Bone marrow (tissue), 2 donors: ENCODE results near the gene RACK1.
"Not testable (repeated sequence)": the region's sequence is repeated elsewhere in the genome, so short reads cannot be mapped to it uniquely, and the experiment has no call there.

ENCODE experiments used
- DNase-seq, 2 donors: peaks; one replicate each; lab custom pipeline; 2025; lab: John Stamatoyannopoulos, UW

The RACK1 gene

DNA sequence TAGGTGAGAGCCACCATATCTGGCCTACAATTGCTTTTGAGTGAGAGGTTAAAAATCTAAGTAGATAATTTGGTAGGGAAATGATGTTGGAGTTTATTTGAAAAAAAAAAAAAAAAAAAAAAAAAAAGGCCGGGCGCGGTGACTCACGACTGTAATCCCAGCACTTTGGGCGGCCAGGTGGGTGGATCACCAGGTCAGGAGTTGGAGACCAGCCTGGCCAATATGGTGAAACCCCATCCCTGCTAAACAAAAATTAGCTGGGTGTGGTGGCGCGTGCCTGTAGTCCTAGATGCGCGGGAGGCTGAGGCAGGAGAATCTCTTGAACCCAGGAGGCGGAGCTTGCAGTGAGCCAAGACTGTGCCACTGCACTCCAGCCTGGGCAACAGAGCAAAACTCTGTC, 29.5 kb downstream of the RACK1 start:
- not testable (repeated sequence) for DNase-seq

DNA sequence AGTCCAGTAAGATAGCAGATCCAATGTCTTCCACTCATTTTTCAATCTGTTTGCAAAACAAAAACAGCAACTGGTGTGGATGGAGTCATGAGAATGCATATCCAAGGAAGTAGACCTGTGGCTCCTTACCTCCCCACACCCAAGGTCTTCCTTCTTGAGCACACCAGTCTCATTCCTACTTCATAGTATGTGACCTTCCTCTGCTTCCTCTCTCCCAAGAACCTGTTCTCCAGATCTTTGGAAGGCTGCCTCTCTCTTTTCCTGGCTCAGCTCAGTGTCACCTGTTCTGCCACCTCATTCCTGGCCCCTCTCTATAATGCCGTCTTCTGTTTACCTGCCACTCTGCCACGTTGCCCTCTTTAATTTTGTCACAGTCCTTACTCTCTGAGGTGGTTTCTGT, 30.8 kb downstream of the RACK1 start:
- DNase-seq, result no peak

DNA sequence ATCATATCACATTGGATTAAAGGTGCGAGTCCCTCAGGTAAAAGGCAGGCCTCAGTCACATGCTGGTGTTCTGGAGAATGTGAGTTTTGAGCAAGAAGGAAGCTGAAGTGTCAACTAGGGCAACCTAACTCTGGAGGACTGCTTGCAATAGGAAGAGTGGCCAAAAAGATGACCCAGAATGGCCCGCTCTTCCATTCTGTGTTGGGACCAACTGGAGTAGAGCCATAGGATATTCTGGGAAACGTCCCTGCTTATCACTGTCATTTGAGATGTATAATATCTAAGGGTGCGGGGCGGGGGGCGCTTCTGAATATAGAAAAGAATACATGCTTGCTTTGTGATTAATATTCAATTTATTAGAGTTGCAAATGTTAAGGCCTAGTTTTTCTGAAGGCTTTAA, 31.6 kb downstream of the RACK1 start:
- DNase-seq, result no peak

DNA sequence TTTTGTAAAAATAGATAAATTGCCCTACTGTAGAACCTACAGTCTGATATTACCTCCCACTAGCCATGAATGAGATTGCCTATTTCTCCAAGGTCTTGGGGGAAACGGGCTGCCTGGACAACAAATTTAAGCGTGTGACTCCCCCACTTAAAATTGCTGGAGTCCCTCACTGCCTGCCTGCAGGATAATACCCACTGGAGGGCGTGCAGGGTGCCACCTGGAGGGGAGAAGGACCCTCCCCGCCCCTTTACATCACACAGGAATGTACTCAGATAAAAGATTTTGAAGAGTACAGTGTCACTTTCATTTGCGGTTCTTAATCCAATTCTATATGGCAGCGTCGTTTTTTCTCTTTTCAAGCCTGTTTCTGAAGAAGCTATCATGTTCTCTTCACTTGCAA, 32.5 kb downstream of the RACK1 start:
- DNase-seq, result no peak

DNA sequence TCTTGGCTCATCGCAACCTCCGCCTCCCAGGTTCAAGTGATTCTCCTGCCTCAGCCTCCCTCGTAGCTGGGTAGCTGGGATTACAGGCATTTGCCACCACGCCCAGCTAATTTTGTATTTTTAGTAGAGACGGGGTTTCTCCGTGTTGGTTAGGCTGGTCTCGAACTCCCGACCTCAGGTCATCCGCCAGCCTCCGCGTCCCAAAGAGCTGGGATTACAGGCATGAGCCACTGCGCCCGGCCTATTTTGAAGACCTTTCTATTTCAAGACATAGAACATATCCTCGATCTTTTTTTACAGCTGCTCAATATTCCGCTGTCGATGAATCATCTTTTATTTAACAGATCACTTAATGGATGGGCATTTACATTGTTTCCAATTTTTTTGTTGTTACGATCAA, 33.0 kb downstream of the RACK1 start:
- not testable (repeated sequence) for DNase-seq

DNA sequence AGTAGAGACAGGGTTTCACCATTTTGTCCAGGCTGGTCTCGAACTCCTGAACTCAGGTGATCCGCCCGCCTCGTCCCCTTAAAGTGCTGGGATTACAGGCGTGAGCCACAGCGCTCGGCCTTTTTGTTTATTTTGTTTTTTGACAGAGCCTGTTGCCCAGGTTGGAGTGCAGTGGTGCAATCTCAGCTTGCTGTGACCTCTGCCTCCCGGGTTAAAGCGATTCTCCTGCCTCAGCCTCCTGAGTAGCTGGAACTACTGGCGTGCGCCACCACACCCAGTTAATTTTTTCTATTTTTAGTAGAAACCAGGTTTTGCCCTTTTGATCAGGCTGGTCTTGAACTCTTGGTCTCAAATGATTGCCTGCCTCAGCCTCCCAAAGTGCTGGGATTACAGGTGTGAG, 33.6 kb downstream of the RACK1 start:
- DNase-seq, result not testable (repeated sequence)

DNA sequence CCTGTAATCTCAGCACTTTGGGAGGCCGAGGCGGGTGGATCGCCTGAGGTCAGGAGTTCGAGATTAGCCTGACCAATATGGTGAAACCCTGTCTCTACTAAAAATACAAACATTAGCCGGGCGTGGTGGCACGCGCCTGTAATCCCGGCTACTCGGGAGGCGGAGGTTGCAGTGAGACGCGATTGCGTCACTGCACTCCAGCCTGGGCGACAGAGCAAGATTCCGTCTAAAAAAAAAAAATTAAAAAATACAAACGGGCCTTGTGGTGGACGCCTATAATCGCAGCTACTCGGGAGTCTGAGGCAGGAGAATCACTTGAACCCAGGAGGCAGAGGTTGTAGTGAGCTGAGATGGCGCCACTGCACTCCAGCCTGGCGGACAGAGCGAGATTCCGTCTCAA, 34.7 kb downstream of the RACK1 start:
- DNase-seq, result not testable (repeated sequence)

DNA sequence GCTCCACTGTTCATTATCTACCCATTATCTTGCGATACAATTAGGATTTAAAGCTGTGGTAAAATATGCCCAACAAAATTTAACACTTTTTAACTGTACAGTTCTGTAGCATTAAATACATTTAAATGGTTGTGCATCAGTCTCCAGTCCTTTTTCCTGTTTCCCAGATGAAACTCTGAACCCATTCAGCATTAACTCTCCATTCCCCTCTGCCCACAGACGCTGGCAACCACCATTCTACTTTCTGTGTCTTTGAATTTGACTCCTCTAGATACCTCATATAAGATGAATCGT, 35.8 kb downstream of the RACK1 start:
- no peak for DNase-seq

DNA sequence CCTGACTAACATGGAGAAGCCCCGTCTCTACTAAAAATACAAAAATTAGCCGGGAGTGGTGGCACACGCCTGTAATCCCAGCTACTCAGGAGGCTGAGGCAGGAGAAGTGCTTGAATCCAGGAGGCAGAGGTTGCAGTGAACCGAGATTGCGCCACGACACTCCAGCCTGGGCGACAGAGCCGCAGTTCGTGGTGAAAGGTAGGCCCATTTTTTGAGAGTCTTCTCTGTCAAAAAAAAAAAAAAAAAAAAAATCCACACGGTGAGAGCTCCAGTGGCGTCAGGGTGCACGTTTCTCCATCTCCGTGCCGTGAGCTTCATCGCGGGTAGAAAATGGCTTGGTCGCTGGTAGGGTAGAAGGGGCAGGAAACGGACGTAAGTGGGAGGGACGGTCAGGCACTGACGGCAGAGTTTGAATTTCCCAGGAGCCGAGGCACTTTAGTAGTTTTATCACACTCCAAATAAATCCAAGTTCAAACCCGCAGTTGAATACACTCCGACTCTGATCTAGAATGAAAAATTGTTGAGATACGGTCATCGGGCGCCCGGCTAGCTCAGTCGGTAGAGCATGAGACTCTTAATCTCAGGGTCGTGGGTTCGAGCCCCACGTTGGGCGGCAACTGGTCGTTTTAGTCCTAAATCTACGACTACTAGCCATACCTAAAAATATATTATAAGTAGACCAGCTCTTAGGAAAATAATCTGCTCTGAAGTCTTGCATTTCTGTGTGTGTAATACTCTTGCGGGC, 36.3 kb downstream of the RACK1 start:
- no peak for DNase-seq

DNA sequence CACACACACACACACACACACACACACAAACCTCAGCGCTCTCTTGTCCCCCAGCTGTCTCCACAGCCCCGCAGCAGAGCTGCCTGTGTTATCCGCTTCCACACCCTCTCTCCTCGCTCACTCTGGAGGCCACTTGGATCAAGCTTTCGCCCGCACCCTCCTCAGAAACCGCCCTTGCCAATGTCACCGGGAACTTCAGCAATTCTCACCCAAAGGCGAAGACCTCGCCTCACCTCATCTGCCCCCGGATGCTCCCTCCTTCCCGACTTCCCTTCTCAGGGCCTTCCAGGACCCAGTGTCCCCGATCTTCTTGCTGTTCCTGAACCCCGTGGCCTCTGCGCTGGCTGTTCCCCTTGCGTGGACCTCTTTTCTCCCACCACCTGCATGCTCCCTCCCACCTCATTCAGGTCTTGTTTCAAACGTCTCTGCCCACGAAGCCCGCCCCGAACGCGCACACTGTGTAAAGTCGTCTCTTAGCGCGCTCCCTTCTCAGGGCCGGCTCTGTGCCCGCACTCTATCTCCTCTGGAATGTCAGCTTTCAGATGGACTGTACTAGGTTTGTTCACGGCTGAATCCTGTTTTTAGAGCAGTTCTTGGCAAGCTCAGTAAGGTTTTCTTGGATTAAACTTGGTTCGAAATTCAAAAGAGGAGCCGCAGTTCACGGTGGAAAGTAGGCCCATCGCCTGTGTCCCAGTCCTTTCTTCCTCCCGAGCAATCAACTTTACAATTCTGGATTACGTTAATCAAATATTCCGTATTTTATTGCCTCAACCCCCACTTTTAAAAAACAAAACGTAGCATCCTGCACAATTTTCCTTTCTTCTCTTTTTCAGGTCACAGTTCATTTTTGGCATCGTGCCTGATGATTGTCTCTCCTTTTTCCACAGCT, 37.7 kb downstream of the RACK1 start:
- no peak for DNase-seq

DNA sequence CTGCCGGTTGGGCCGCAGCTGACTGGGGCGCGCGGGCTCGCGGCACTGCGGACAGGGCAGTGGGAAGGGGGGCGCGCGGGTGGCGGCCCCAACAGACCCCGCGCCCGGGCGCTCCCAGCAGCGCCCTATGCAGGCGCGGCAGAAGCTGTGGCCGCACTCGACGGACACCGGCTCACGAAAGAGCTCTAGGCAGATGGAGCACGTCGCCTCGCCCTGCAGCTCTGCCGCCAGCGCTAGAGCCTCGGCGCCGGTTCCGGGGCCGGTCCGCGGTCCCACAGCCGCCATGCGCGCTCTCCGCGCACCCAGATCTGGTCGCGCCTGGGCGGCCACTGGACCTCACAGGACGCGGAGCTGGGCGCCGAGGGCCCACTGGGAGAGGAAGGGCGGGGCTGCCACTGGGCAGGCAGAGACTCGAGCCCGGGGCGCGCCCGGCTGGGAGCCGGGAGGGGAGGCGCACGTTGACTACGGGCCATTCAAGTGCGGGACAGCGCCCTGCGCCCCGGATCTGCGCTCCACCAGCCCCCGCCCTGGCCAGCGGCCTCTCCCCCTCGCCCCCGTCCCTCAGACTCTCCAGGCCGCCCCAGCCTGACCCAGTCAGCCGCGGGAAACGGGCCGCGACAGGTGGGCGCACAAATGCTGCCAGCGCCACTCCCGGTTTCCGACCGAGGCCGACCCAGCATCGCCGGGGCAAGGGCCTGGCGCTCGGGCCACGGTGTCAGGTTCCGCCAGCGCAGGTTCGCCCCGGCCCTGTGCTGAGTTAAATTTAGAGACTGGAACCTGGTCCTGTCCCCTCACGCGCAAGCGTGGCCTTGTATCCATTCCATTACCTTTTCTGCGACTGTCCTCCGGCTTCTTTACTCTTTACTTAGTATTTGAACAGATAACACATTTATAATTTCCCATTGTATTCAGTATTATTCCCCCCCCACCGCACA, 38.6 kb downstream of the RACK1 start, which contains the start of gene TRIM7:
TRIM7 (minus strand) TSS at position 371 of the 935 bp plus-strand sequence; CDS start at position 285, 86 bp downstream.
- no peak for DNase-seq

DNA sequence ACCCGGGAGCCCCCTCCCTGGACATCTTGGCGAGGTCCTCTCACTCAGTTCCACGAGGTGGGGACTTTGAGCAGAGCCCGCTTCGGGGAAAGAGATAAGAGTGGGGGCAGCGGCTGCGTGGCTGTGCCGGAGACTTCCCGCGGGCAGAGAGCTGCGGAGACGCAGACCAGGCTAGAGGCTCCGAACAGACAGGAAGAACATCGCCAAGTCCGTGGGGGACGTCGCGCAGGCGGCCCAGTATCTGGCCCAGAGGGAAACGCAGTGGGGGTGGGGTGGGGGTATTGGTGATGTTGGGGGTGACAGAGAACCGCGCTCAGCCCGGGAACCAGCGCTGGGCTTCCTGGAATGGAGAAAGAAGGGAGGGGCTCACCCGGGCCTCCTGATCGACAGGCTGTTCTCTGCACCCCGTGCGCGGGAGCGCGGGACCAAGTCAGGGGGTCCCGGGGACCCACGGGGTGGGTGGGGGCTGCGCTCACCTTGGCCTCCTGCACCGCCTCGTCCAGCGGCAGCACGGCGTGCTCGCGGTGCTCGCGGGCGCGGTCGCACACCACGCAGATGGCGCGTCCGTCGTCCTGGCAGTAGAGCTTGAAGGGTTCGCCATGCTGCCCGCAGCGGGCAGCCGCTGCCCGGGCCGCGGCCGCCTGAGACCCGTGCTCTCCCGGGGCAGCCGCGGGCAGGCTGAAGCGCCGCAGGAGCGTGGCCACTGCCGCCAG, 39.4 kb downstream of the RACK1 start:
- DNase-seq, result no peak

DNA sequence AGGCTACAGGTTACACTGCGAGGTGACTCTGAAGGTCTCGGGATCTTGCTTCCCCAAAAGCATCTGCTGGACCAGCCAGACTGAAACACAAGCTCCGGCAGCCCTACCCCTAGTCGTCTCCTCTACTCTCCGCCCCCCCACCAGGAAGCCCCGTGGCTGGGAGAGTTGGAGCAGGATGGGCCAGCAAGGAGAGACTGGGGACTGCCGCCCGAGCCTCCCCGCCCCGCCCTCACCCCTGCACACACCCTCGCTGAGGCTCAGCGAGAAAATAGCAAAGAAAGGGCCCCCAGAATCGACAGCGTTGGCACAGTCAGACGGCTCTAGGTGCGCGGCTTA, 40.0 kb downstream of the RACK1 start:
- DNase-seq, result no peak

DNA sequence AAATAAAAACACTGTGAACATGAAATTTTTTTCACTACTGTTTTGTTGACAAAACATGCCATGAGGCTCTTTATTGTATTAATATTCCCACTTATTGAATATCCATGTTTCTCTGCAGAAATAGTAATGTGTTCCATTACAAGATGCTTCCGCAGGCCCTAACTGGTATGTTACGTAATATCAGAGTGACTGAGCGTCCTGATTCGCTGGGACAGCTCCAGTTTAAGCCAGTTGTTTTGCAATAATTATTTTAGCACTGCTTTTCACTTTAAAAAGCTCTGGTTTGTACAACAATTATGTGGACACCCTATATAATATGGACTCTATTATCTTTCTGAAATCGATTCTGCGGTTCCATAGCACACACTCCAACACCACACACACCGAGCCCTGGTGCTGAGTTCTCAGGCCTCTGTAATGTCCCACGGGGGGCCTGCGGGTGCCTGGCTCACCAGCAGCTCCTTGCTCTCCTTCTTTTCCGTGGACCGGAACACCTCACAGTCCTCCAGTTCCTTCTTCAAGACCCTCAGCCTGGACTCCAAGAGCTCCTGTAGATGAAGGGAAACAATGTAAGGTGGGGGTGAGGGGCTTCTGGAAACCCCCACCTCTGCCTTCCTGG, 40.5 kb downstream of the RACK1 start:
- no peak for DNase-seq

DNA sequence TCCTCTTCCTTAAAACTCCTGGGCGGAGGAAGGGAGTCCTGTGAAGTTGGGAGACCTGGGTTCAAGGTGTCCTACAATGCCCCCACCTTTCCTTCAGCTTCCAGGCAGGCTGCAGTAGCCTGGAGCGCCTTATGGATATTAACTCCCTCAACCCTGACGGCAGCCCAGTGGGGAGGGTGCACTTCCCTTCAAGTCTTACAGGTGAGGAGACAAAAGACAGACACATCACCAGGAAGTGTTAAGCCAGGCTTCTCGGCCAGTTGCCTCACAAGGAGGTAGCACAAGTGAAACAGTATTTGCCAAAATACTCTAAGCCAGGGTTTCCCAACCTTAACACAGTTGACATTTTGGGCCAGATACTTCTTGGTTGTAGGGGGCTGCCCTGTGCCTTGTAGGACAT, 42.9 kb downstream of the RACK1 start:
- no peak for DNase-seq

DNA sequence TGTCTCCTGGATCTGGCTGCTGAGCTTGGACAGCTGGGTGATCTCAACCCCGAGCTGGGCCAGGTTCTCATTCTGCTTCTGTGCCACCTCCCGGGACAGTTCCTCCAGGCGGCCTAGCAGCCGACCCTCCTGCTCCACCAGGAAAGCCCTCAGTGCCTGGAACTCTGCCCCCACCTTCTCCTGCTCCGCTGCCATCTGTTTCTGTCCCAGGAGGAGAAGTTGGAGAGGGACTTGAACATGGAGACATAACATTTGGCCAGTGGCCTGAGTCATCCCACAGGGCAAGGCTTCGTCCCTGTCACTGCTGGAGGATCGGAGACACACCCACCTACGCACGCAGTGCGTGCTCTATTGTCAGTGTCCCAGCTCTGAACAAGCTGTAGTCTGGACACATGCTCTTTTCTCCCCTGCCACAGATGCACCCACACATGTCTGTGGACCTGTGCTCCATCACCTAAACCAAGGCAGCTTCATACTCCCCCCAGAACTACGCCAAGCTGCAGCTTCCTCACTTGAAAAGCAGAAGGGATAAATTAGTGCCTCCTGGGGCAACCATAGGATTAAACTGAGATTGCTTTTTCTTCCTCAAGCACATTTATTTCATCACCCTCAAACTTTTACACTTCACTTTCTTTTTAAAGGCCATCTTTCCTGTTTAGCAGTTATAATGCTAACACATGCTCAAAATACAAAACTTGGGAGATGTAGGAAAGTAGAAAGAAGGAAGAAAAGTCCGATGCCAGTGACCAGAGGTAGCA, 43.6 kb downstream of the RACK1 start:
- DNase-seq, result no peak

DNA sequence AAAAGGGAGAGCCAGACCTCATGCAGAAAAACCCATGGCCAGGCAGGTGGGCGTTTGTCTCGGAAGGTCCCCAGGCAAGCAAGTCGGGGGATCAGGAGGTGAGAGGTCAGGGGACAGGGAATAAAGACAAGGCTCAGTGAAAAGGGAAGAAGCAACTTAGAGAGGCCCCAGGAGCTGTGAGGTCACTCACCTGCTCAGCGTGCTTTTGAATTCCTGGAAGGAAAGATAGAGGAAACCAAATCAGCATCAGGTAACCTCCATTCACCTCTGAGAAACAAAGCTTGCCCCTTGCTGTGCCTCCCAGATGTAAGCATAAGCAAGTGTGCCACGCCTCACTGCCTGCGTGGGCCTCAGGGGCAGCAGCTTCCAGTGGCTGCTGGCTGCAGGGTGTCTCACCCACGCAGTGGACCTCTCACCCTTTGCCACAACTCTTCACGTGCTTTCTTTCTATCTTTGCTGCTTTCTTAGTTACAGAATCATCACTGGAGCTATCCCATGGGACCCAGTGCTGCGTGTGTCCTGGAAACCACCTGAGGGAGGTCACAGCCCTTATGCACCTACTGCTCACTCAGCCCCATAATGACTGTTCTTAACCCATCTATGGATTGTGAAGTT, 44.7 kb downstream of the RACK1 start:
- no peak for DNase-seq

DNA sequence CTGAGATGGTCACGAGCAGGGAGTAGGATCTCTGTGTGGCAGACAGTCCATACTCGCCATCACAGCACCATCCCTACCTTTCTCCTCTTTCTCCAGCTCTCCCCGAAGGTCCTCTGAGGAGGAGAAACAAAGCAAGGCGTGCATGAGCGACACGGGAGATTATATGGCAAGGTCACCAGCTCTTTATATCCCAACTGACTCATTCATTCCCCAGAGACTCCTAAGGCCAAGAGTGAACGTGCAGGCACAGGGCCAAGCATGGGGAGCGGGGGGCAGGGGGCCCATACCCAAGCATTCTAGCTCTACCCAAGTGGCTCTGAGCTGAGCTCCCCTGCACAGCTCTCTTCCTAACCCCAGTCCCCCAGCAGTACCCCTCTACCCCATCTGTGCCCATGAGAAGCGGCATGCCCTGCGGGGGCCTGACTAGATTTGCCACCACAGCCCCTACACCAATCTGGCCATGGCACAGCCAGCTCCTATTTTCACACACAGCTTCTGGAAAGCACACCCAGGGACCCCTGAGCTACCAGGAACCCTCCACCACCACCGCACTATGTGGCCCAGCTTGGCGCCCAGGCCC, 45.5 kb downstream of the RACK1 start:
- DNase-seq, result no peak

DNA sequence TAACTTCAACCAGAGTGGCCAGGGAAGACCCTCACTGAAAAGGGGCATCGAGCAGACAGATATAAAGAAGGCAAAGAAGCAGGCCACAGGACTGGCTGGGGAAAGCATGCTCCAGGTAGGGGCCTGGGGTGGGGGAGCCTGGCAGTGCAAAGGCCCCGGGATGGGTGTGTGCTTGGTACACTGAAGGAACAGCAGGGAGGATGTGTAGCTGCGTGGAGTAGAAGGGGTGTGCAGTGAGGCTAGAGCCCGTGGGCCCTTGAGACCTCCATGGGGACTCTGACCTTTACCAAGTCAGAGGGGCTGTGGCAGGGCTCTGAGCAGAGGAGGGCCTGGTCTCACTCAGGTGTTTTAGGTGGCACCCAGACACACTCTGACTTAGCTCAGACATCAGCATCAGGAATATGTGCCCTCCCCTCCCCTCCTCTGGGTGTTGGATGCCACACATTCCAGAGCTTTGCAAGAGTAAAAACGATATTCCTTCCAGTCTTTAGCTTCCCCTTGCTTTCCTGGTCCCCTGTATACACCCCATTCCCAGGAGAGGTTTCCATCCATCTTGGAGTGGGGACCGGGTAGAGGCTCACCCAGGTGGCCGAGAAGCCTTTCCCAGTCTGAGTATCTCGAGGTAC, 46.3 kb downstream of the RACK1 start:
- no peak for DNase-seq
